ENCODE results near the gene LMO7. TPM values are rescaled to one million over a fixed set of nuclear protein-coding genes. Genes with fewer than 3 reads are reported as not detected.
A peak's percentile ranks its signal among the peaks of the same experiment; 100 is the strongest.

LMO7 gene
- total RNA-seq, 4 donors from 2014 or later, result 87.0 to 293 (median 187) TPM

GRCh38 chr13:75621147-75621546 is 15.0 kb upstream of the LMO7 start:
- DNase-seq, result no peak
- intact Hi-C loops (cut with DNase I), result no loop called here
- Histone ChIP-seq H3K27ac (no peak overlapping the region), H3K27me3 (no peaks in the 10 kb centered on the region), H3K4me1 (no peaks in the 10 kb centered on the region), H3K9me3 (no peaks in the 10 kb centered on the region), H3K36me3 (peaks cover 0 to 16% (median 0%) of the 10 kb centered on the region in 3 donors), H3K4me3 (no peak overlapping the region)
- TF ChIP-seq CTCF (IDR thresholded peaks at IDR 0.05) (no peak), POLR2A (IDR thresholded peaks at IDR 0.05) (no peak)
- WGBS, 2 donors, result 61 to 84% methylated on average over 2 of the region's 2 CpGs

GRCh38 chr13:75628801-75629200 is 7.3 kb upstream of the LMO7 start:
- Histone ChIP-seq H3K27me3 (no peaks in the 10 kb centered on the region), H3K36me3 (peaks cover 0 to 6% (median 0%) of the 10 kb centered on the region in 3 donors), H3K27ac (no peak overlapping the region), H3K4me1 (no peaks in the 10 kb centered on the region), H3K4me3 (no peak overlapping the region), H3K9me3 (no peaks in the 10 kb centered on the region)
- no peak for TF ChIP-seq POLR2A (IDR thresholded peaks at IDR 0.05)
- no peak for TF ChIP-seq CTCF (IDR thresholded peaks at IDR 0.05)
- no peak for DNase-seq
- intact Hi-C loops (cut with DNase I), result no loop called here
- WGBS, 2 donors, result 73 to 86% methylated on average over 4 of the region's 4 CpGs

- Histone ChIP-seq H3K27ac (no peak overlapping the region), H3K9me3 (no peaks in the 10 kb centered on the region), H3K36me3 (no peaks in the 10 kb centered on the region), H3K27me3 (peaks cover 0 to 19% (median 0%) of the 10 kb centered on the region in 4 donors), H3K4me3 (no peak overlapping the region), H3K4me1 (peaks cover 14 to 30% (median 16%) of the 10 kb centered on the region in 3 donors)
- TF ChIP-seq CTCF (IDR thresholded peaks at IDR 0.05), result no peak
- no peak for TF ChIP-seq POLR2A (IDR thresholded peaks at IDR 0.05)
- 14 to 26% methylated on average over 2 of the region's 2 CpGs for WGBS, 2 donors
- intact Hi-C loops (cut with DNase I), result no loop called here
- DNase-seq, result no peak
Measured at GRCh38 chr13:75633285-75633684, 2.8 kb upstream of the LMO7 start.

GRCh38 chr13:75635101-75635827 is 866 bp upstream of the LMO7 start:
- peak overlapping the region; percentile 55 to 79 (median 65) for H3K27ac ChIP-seq
- DNase-seq, result no peak
- intact Hi-C loops (cut with DNase I), result no loop called here
- TF ChIP-seq POLR2A (IDR thresholded peaks at IDR 0.05) (no peak), CTCF (IDR thresholded peaks at IDR 0.05) (no peak)
- H3K36me3 ChIP-seq, result no peaks in the 10 kb centered on the region
- no peaks in the 10 kb centered on the region for H3K9me3 ChIP-seq
- H3K27me3 ChIP-seq, result peaks cover 0 to 27% (median 0%) of the 10 kb centered on the region in 4 donors
- peak overlapping the region; percentile 62 to 78 (median 70) for H3K4me3 ChIP-seq
- WGBS, 2 donors, result 58 to 59% methylated on average over 5 to 6 of the region's 49 CpGs
- H3K4me1 ChIP-seq, result peaks cover 14 to 30% (median 16%) of the 10 kb centered on the region in 3 donors

GRCh38 chr13:75636436-75637180 is 478 bp downstream of the LMO7 start:
- TF ChIP-seq POLR2A (IDR thresholded peaks at IDR 0.05) (no peak), CTCF (IDR thresholded peaks at IDR 0.05) (no peak)
- Histone ChIP-seq H3K36me3 (no peaks in the 10 kb centered on the region), H3K4me3 (peak overlapping the region; percentile 62 to 78 (median 70)), H3K4me1 (peaks cover 14 to 30% (median 16%) of the 10 kb centered on the region in 3 donors), H3K27me3 (peaks cover 0 to 27% (median 0%) of the 10 kb centered on the region in 4 donors), H3K9me3 (no peaks in the 10 kb centered on the region), H3K27ac (peak overlapping the region; percentile 55 to 79 (median 65))
- no peak for DNase-seq
- intact Hi-C loops (cut with DNase I), result no loop called here
- 0% methylated on average over 6 of the region's 58 CpGs; no CpG with 5 or more reads in 1 of the 2 donors for WGBS, 2 donors
